Uterus (tissue), 4 donors: Measurements from ENCODE around the gene PRDM15. TPM values are rescaled to one million over a fixed set of nuclear protein-coding genes. Genes with fewer than 3 reads are reported as not detected.

ENCODE experiments used
- DNase-seq, 2 donors: peaks; one replicate each; pipeline ENCODE4 v3.0.0-alpha.2; 2019 to 2020
- H3K27ac ChIP-seq, 2 donors: fragments of 200-600 bp; sonication (generic); 1 replicate in 1 of 2; 2 replicates in 1 of 2; pipeline ENCODE4 v1.5.1; 2016 to 2018
- H3K27me3 ChIP-seq, 2 donors: fragments of 200-600 bp; sonication (generic); one replicate each; pipeline ENCODE4 v1.5.1; 2018 to 2019; ENCODE audit warnings: control low read depth in 1 of 2
- H3K36me3 ChIP-seq, 2 donors: fragments of 200-600 bp; sonication (generic); one replicate each; pipeline ENCODE4 v1.5.1; 2019; ENCODE audit warnings: control low read depth in 1 of 2
- H3K4me1 ChIP-seq, 2 donors: fragments of 200-600 bp; sonication (generic); one replicate each; pipeline ENCODE4 v1.5.1; 2018 to 2019; ENCODE audit warnings: control low read depth in 1 of 2
- H3K4me3 ChIP-seq, 2 donors: fragments of 200-600 bp; sonication (generic); 1 replicate in 1 of 2; 2 replicates in 1 of 2; pipeline ENCODE4 v1.5.1; 2018 to 2019; ENCODE audit warnings: mild to moderate bottlenecking in 1 of 2
- H3K9me3 ChIP-seq, 2 donors: fragments of 200-600 bp; sonication (generic); one replicate each; pipeline ENCODE4 v1.5.1; 2019; ENCODE audit warnings: control low read depth in 1 of 2
- POLR2A ChIP-seq, 2 donors: fragments of 450-650 bp; IDR thresholded peaks; one replicate each; pipeline ENCODE4 v1.6.1; 2016; ENCODE audit warnings: antibody characterized with exemption in 2 of 2, mild to moderate bottlenecking in 1 of 2, moderate library complexity in 1 of 2
- intact Hi-C: fragments of 100-400 bp; cut with DNase I; formaldehyde crosslinking; loops from one replicate; pipeline ENCODE4 v1.15.1; 2023; ENCODE audit warnings: low total_unique reads
- total RNA-seq, 4 donors: library from RNA; depleted of rRNA in 3 of 4; stranded (reverse); fragments of >200 nt in 3 of 4; gene quantifications; one replicate each; pipeline versions ENCODE4 v1.1.0 to v1.2.4, GENCODE V29; 2014 to 2023
- TF ChIP-seq, protein P1 (sequence below), 4 experiments: fragments of 200-600 bp in 2 of 4; fragments of 450-650 bp in 2 of 4; sonication (generic) in 2 of 4; IDR thresholded peaks; one replicate each; pipeline ENCODE4 v1.5.1; 2016 to 2019; ENCODE audit warnings: antibody characterized with exemption in 4 of 4, mild to moderate bottlenecking in 2 of 4, moderate library complexity in 1 of 4
- donor health status: DM: yes; HTN: yes; CAD: no.

The PRDM15 gene
- total RNA-seq, 4 donors from 2014 or later: 5.9 to 11.0 (median 6.5) TPM

DNA sequence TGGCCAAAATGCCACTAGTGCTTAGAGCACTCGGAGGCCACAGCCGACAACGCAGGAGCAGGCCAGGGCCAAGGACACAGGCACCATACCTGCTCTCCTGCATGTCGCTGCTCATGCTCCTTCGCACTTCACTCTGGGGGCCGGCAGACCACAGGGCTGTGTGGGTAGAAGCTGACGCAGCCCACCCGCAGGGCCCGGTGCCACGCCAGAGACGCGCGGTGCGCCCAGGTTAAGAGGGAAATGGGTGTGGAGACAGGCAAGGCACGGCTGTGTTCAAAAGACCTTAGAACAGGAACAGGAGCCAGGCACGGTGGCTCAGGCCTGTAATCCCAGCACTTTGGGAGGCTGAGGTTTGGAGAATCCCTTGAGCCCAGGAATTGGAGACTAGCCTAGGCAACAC lies 13.6 kb upstream of the PRDM15 start:
- no peak for DNase-seq
- H3K36me3 ChIP-seq: no peaks in the 10 kb centered on the region
- no peaks in the 10 kb centered on the region for H3K9me3 ChIP-seq
- intact Hi-C loops: no loop called here
- H3K27me3 ChIP-seq: no peaks in the 10 kb centered on the region
- H3K4me1 ChIP-seq: no peaks in the 10 kb centered on the region
- TF ChIP-seq POLR2A (IDR thresholded peaks at IDR 0.05): no peak
- TF ChIP-seq, protein P1, sequence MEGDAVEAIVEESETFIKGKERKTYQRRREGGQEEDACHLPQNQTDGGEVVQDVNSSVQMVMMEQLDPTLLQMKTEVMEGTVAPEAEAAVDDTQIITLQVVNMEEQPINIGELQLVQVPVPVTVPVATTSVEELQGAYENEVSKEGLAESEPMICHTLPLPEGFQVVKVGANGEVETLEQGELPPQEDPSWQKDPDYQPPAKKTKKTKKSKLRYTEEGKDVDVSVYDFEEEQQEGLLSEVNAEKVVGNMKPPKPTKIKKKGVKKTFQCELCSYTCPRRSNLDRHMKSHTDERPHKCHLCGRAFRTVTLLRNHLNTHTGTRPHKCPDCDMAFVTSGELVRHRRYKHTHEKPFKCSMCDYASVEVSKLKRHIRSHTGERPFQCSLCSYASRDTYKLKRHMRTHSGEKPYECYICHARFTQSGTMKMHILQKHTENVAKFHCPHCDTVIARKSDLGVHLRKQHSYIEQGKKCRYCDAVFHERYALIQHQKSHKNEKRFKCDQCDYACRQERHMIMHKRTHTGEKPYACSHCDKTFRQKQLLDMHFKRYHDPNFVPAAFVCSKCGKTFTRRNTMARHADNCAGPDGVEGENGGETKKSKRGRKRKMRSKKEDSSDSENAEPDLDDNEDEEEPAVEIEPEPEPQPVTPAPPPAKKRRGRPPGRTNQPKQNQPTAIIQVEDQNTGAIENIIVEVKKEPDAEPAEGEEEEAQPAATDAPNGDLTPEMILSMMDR (IDR thresholded peaks at IDR 0.05): no peak
- no peak overlapping the region for H3K27ac ChIP-seq
- H3K4me3 ChIP-seq: no peak overlapping the region

DNA sequence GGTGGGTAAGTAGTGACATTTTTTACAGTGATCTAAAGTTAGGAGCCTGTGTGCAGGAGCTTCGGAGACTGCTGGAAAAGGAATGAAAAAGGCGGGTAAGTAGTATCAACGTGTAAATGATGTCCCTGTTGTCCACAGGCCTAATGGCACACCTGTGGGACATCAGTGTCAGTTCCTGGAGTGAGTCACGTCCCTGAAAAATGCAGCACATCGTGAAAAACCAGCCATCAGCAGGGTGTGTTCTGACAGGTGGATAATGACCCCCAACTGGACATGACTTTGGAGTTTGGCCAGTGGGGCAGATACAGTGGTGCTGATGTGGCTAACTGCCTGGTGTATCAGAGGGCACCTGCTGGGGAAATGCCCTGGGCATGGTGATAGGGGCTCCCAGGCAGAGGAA lies 12.0 kb upstream of the PRDM15 start:
- no peak for DNase-seq
- Histone ChIP-seq H3K36me3 (no peaks in the 10 kb centered on the region), H3K9me3 (no peaks in the 10 kb centered on the region), H3K27ac (no peak overlapping the region), H3K4me3 (no peak overlapping the region), H3K27me3 (no peaks in the 10 kb centered on the region), H3K4me1 (no peaks in the 10 kb centered on the region)
- intact Hi-C loops: no loop called here
- no peak for TF ChIP-seq POLR2A (IDR thresholded peaks at IDR 0.05)
- TF ChIP-seq, protein P1 (IDR thresholded peaks at IDR 0.05): no peak

DNA sequence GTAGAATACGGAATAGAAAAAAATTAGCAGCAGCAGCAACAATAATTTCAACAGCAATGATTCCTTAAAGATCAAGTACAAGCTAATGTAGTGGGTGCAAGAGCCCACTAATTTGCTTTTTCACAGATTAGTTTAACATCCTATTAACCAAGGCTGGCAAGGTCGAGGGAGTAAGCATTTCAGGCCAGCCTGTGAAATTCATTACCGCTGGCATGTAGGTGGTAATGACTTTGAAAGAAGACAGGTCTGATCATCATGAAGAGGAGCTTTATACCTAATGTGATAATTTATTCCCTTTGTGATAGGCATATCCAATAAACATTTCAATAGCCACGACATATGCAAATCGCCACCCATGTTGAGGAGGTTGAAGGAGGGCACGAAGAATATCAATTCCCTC lies 11.2 kb upstream of the PRDM15 start:
- Histone ChIP-seq H3K4me1 (no peaks in the 10 kb centered on the region), H3K9me3 (no peaks in the 10 kb centered on the region), H3K27me3 (no peaks in the 10 kb centered on the region), H3K27ac (no peak overlapping the region), H3K36me3 (no peaks in the 10 kb centered on the region), H3K4me3 (no peak overlapping the region)
- TF ChIP-seq POLR2A (IDR thresholded peaks at IDR 0.05): no peak
- TF ChIP-seq, protein P1 (IDR thresholded peaks at IDR 0.05): no peak
- DNase-seq: no peak
- intact Hi-C loops: no loop called here

DNA sequence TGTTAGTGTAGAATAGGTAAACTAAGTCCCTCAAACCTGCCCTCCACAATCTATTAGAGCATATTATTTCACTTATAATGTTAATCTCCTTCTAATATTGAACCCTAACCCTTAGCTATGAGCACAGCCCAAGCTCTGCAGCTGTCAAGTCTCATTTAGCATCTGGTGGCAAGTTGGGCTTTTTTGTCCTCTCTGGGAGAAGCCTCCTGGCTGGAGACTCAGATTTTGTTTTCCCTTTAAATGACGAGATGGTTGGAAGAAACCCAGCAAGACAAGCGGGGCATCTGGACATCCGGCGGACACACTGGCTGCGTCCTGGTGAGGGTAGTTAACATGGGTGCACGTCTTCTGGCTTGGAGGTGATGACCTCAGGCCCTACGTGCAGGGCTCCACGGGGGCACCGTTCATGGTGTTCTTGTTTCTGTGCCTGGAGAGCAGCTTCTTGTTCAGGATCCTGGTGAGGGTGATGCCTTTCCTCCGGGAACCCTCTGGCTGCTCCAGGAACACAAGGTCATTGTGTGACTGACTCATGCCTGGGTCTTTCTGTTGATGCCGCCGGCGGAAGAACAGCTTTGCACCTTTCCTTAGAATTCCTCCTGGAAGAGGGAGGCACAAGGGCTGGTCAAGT lies 9.7 kb upstream of the PRDM15 start:
- intact Hi-C loops: no loop called here
- H3K27me3 ChIP-seq: no peaks in the 10 kb centered on the region
- TF ChIP-seq, protein P1 (IDR thresholded peaks at IDR 0.05): no peak
- no peak for TF ChIP-seq POLR2A (IDR thresholded peaks at IDR 0.05)
- no peak for DNase-seq
- H3K9me3 ChIP-seq: no peaks in the 10 kb centered on the region
- H3K36me3 ChIP-seq: no peaks in the 10 kb centered on the region
- H3K4me3 ChIP-seq: no peak overlapping the region
- H3K27ac ChIP-seq: no peak overlapping the region
- H3K4me1 ChIP-seq: no peaks in the 10 kb centered on the region

DNA sequence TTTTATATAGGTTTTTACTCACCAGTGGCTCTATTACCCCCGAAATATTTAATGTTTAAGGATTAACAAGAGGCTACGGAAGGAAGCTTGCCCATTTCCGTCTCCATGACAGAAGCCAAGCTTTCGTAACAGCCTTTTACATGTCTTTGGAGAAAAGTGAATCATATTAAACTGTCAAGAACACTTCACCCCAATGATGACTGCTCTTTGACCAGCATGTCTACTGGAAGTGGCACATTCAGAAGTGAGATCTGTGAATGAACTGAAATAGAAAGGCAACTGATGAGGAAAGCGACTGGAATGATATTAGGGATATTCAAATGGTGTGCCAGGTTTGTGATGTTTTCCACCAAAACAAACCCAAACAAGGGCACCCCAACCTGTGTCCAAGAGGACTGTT lies 8.5 kb upstream of the PRDM15 start:
- DNase-seq: no peak
- no peak overlapping the region for H3K4me3 ChIP-seq
- no peaks in the 10 kb centered on the region for H3K36me3 ChIP-seq
- TF ChIP-seq POLR2A (IDR thresholded peaks at IDR 0.05): no peak
- TF ChIP-seq, protein P1 (IDR thresholded peaks at IDR 0.05): no peak
- H3K9me3 ChIP-seq: no peaks in the 10 kb centered on the region
- intact Hi-C loops: no loop called here
- H3K27me3 ChIP-seq: no peaks in the 10 kb centered on the region
- H3K27ac ChIP-seq: no peak overlapping the region
- no peaks in the 10 kb centered on the region for H3K4me1 ChIP-seq
